H9 (cell line): Measurements from ENCODE around the gene GAGE10. TPM values are rescaled to one million over a fixed set of nuclear protein-coding genes. Genes with fewer than 3 reads are reported as not detected.
"Not testable (repeated sequence)": the region's sequence is repeated elsewhere in the genome, so short reads cannot be mapped to it uniquely, and the experiment has no call there.

Source experiments
- DNase-seq: peaks from one replicate; pipeline ENCODE4 v3.0.0-alpha.2; 2017
- H2AFZ ChIP-seq: one replicate; pipeline ENCODE4 v1.6.1; 2013; ENCODE audit warnings: mild to moderate bottlenecking, low read length, control low read depth, moderate library complexity
- H2AK5ac ChIP-seq: 2 replicates; pipeline ENCODE4 v1.6.1; 2013; ENCODE audit warnings: low read length, control low read depth, mixed read lengths; ENCODE audit not compliant: insufficient read length
- H2BK120ac ChIP-seq: one replicate; pipeline ENCODE4 v1.6.1; 2013; ENCODE audit warnings: low read depth, mild to moderate bottlenecking, low read length, control low read depth, inconsistent platforms; ENCODE audit not compliant: poor library complexity, severe bottlenecking
- H2BK12ac ChIP-seq: 2 replicates; pipeline ENCODE4 v1.6.1; 2013; ENCODE audit warnings: low read length, control low read depth, mixed read lengths, low read depth; ENCODE audit not compliant: insufficient read length
- H2BK15ac ChIP-seq: 2 replicates; pipeline ENCODE4 v1.6.1; 2013; ENCODE audit warnings: low read depth, low read length, control low read depth
- H2BK20ac ChIP-seq: one replicate; pipeline ENCODE4 v1.6.1; 2013; ENCODE audit warnings: low read depth, mild to moderate bottlenecking, low read length, control low read depth, inconsistent platforms; ENCODE audit not compliant: poor library complexity, severe bottlenecking
- H2BK5ac ChIP-seq: 2 replicates; pipeline ENCODE4 v1.6.1; 2013; ENCODE audit warnings: low read length, control low read depth, mixed read lengths; ENCODE audit not compliant: insufficient read length
- H3K14ac ChIP-seq: 2 replicates; pipeline ENCODE4 v1.6.1; 2013; ENCODE audit warnings: low read length, control low read depth; ENCODE audit not compliant: insufficient read depth
- H3K18ac ChIP-seq: 2 replicates; pipeline ENCODE4 v1.6.1; 2013; ENCODE audit warnings: low read depth, mild to moderate bottlenecking, mixed read lengths, low read length, control low read depth; ENCODE audit not compliant: insufficient read length
- H3K23ac ChIP-seq: 2 replicates; pipeline ENCODE4 v1.6.1; 2013; ENCODE audit warnings: low read length, control low read depth, mixed read lengths, low read depth; ENCODE audit not compliant: insufficient read length
- H3K23me2 ChIP-seq: 2 replicates; pipeline ENCODE4 v1.6.1; 2013; ENCODE audit warnings: low read depth, mild to moderate bottlenecking, mixed read lengths, low read length, control low read depth; ENCODE audit not compliant: insufficient read length, poor library complexity, severe bottlenecking
- H3K27ac ChIP-seq: 2 replicates; pipeline ENCODE4 v1.5.1; 2013; ENCODE audit warnings: low read length, control low read depth, mixed read lengths, low read depth; ENCODE audit not compliant: insufficient read length
- H3K27me3 ChIP-seq: 2 replicates; pipeline ENCODE4 v1.6.1; 2013; ENCODE audit warnings: low read length, control low read depth, inconsistent platforms; ENCODE audit not compliant: insufficient read depth
- H3K4ac ChIP-seq: 2 replicates; pipeline ENCODE4 v1.6.1; 2013; ENCODE audit warnings: low read depth, mild to moderate bottlenecking, control low read depth, inconsistent platforms, low read length, moderate library complexity
- H3K4me1 ChIP-seq: 2 replicates; pipeline ENCODE4 v1.6.1; 2013; ENCODE audit warnings: low read length, control low read depth, inconsistent platforms; ENCODE audit not compliant: insufficient read depth
- H3K4me2 ChIP-seq: 2 replicates; pipeline ENCODE4 v1.6.1; 2013; ENCODE audit warnings: low read length, control low read depth, mixed read lengths; ENCODE audit not compliant: insufficient read length, insufficient read depth
- H3K56ac ChIP-seq: 2 replicates; pipeline ENCODE4 v1.6.1; 2013; ENCODE audit warnings: low read depth, mild to moderate bottlenecking, mixed read lengths, low read length, control low read depth; ENCODE audit not compliant: insufficient read length
- H3K79me1 ChIP-seq: 2 replicates; pipeline ENCODE4 v1.6.1; 2013; ENCODE audit warnings: low read depth, mild to moderate bottlenecking, moderate library complexity, low read length, control low read depth, inconsistent platforms; ENCODE audit not compliant: insufficient read depth, poor library complexity, severe bottlenecking
- H3K79me2 ChIP-seq: 2 replicates; pipeline ENCODE4 v1.6.1; 2013; ENCODE audit warnings: low read length, control low read depth, inconsistent platforms; ENCODE audit not compliant: insufficient read depth
- H3K9ac ChIP-seq: 2 replicates; pipeline ENCODE4 v1.6.1; 2013; ENCODE audit warnings: low read length, control low read depth, mixed read lengths; ENCODE audit not compliant: insufficient read length; ENCODE audit errors: extremely low read depth
- H3K9me3 ChIP-seq: one replicate; pipeline ENCODE4 v1.6.1; 2013; ENCODE audit warnings: low read depth, low read length, inconsistent platforms; ENCODE audit not compliant: control insufficient read depth
- H3T11ph ChIP-seq: one replicate; pipeline ENCODE4 v1.6.1; 2013; ENCODE audit warnings: mild to moderate bottlenecking, low read length, control low read depth, inconsistent platforms
- H4K20me1 ChIP-seq: one replicate; pipeline ENCODE4 v1.6.1; 2013; ENCODE audit not compliant: control insufficient read depth, insufficient read length, insufficient read depth
- H4K5ac ChIP-seq: 2 replicates; pipeline ENCODE4 v1.6.1; 2013; ENCODE audit warnings: low read depth, mild to moderate bottlenecking, mixed read lengths, low read length, control low read depth; ENCODE audit not compliant: insufficient read length
- H4K8ac ChIP-seq: replicated peaks from 2 replicates; pipeline ENCODE4 v1.6.1; 2013; ENCODE audit warnings: low read length, control low read depth, mixed read lengths, low read depth; ENCODE audit not compliant: insufficient read length
- H4K91ac ChIP-seq: 2 replicates; pipeline ENCODE4 v1.6.1; 2013; ENCODE audit warnings: low read depth, mild to moderate bottlenecking, moderate library complexity, mixed read lengths, low read length, control low read depth; ENCODE audit not compliant: insufficient read length
- H3K27ac Mint-ChIP-seq, 3 experiments: 2 replicates in 2 of 3; 3 replicates in 1 of 3; pipeline ENCODE4 v1.8.0; 2020 to 2021; ENCODE audit warnings: mixed read lengths in 3 of 3, mild to moderate bottlenecking in 1 of 3, moderate library complexity in 1 of 3
- H3K27me3 Mint-ChIP-seq: 2 replicates; pipeline ENCODE4 v1.8.0; 2021; ENCODE audit warnings: low read depth, mild to moderate bottlenecking, moderate library complexity, mixed read lengths
- H3K36me3 Mint-ChIP-seq, 3 experiments: 2 replicates in 2 of 3; 3 replicates in 1 of 3; pipeline ENCODE4 v1.8.0; 2020 to 2021; ENCODE audit warnings: low read depth in 3 of 3, mixed read lengths in 3 of 3; ENCODE audit not compliant: insufficient read depth in 1 of 3
- H3K4me1 Mint-ChIP-seq, 2 experiments: 2 replicates each; pipeline ENCODE4 v1.8.0; 2020; ENCODE audit warnings: mixed read lengths in 2 of 2
- H3K4me3 Mint-ChIP-seq, 2 experiments: 2 replicates in 1 of 2; 3 replicates in 1 of 2; pipeline ENCODE4 v1.8.0; 2020 to 2021; ENCODE audit warnings: mild to moderate bottlenecking in 2 of 2, mixed read lengths in 2 of 2, moderate library complexity in 1 of 2
- H3K9me3 Mint-ChIP-seq, 2 experiments: 2 replicates in 1 of 2; 3 replicates in 1 of 2; pipeline ENCODE4 v1.8.0; 2020; ENCODE audit warnings: mild to moderate bottlenecking in 2 of 2, mixed read lengths in 2 of 2, moderate library complexity in 1 of 2
- WGBS: extraction: QIAGEN DNeasy Blood & Tissue Kit; methylation state at CpG from one replicate; pipeline ENCODE4 v1.1.7; 2013; ENCODE audit warnings: missing lambda C conversion rate, low lambda C conversion rate, mixed read lengths; ENCODE audit not compliant: insufficient read length; ENCODE audit errors: extremely low coverage; 5-methylcytosine and 5-hydroxymethylcytosine counted together
- total RNA-seq: library from RNA; stranded (reverse); gene quantifications from 2 replicates; pipeline ENCODE4 v1.2.1, GENCODE V29; 2021

Gene GAGE10
- total RNA-seq, 1 experiment from 2014 or later, result not detected

DNA sequence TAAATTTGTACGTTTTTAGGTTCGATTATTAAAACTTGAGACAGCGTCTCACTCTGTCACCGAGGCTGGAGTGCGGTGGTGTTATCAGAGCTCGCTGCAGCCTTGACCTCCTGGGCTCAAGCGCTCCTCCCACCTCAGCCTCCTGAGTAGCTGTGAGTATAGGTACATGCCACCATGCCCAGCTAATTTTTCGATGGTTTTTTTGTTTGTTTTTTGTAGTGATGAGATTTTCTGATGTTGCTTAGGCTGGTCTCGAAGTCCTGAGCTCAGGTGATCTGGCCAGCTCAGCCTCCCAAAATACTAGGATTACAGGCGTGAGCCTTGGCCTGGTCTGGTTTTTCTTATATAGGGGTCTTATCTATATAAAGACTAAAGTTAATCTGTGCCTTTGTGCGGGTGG is 27.0 kb downstream of the GAGE10 start:
- H4K8ac ChIP-seq, H2BK120ac ChIP-seq, DNase-seq, H3K27me3 ChIP-seq, H2AFZ ChIP-seq, H3K4me1 ChIP-seq, H2BK5ac ChIP-seq, H3K4me3 Mint-ChIP-seq, H3K4ac ChIP-seq, H2BK15ac ChIP-seq, H4K5ac ChIP-seq, H4K20me1 ChIP-seq, H3K23me2 ChIP-seq, H3K9me3 Mint-ChIP-seq, H3K56ac ChIP-seq, H3K14ac ChIP-seq, H3T11ph ChIP-seq, H3K23ac ChIP-seq, H3K9ac ChIP-seq, H3K4me1 Mint-ChIP-seq, H3K36me3 Mint-ChIP-seq, H4K91ac ChIP-seq, H3K4me2 ChIP-seq, H3K9me3 ChIP-seq, H2BK12ac ChIP-seq, H3K27ac ChIP-seq, H3K18ac ChIP-seq, H3K79me2 ChIP-seq, H2AK5ac ChIP-seq, H3K27me3 Mint-ChIP-seq, H3K27ac Mint-ChIP-seq, H2BK20ac ChIP-seq, H3K79me1 ChIP-seq: not testable (repeated sequence)
- no CpG with 5 or more reads among the region's 11 CpGs for WGBS

DNA sequence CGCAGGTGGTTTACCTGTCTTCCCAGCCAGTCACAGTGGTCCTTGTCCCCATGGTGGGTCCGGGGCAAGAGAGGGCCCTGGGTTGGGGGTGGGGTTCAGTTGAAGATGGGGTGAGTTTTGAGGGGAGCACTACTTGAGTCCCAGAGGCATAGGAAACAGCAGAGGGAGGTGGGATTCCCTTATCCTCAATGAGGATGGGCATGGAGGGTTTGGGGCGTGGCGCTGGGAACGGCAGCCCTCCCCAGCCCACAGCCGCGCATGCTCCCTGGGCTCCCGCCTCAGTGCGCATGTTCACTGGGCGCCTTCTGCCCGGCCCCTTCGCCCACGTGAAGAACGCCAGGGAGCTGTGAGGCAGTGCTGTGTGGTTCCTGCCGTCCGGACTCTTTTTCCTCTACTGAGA is 27.8 kb downstream of the GAGE10 start, which contains the start of gene GAGE13:
GAGE13 (plus strand) TSS at position 301 of the 400 bp plus-strand sequence. CDS start 1,156 bp downstream, outside the sequence.
- H2AK5ac ChIP-seq, H3K18ac ChIP-seq, H3K9ac ChIP-seq, H4K8ac ChIP-seq, H3K27me3 ChIP-seq, H3K4me2 ChIP-seq, H3K14ac ChIP-seq, H3K9me3 ChIP-seq, H3K36me3 Mint-ChIP-seq, H4K91ac ChIP-seq, H3K23me2 ChIP-seq, H3K4ac ChIP-seq, H3K4me1 ChIP-seq, DNase-seq, H2BK120ac ChIP-seq, H2BK5ac ChIP-seq, H2BK20ac ChIP-seq, H3K79me2 ChIP-seq, H3K4me3 Mint-ChIP-seq, H3K27me3 Mint-ChIP-seq, H3T11ph ChIP-seq, H3K9me3 Mint-ChIP-seq, H3K27ac ChIP-seq, H2AFZ ChIP-seq, H2BK12ac ChIP-seq, H3K56ac ChIP-seq, H3K27ac Mint-ChIP-seq, H4K20me1 ChIP-seq, H3K23ac ChIP-seq, H3K4me1 Mint-ChIP-seq, H2BK15ac ChIP-seq, H4K5ac ChIP-seq, H3K79me1 ChIP-seq: not testable (repeated sequence)
- WGBS, result no CpG with 5 or more reads among the region's 16 CpGs
